A673 (cell line): ENCODE data around the gene MEGF11. TPM values are rescaled to one million over a fixed set of nuclear protein-coding genes. Genes with fewer than 3 reads are reported as not detected.

ENCODE experiments used
- BruUV-seq: library from RNA; stranded (reverse); fragments of 400-500 nt; replicated peaks from 2 replicates; lab custom pipeline; 2021; lab: Mats Ljungman, UMichigan
- CTCF ChIA-PET: fragments of 300-600 bp; sonication (Branson Sonifier 250); formaldehyde crosslinking; loops from one replicate; lab custom pipeline; 2022; ENCODE audit warnings: antibody characterized with exemption; lab: Charles Lee
- POLR2A ChIA-PET: fragments of 300-600 bp; sonication (Branson Sonifier 250); formaldehyde crosslinking; loops from one replicate; lab custom pipeline; 2022; ENCODE audit warnings: antibody characterized with exemption; ENCODE audit not compliant: low non-redundant PET; lab: Charles Lee
- DNase-seq: peaks from one replicate; pipeline ENCODE4 v3.0.0-alpha.2; 2015; ENCODE audit warnings: low spot score
- H3K27ac ChIP-seq: fragments of 200-600 bp; sonication (generic); 2 replicates; pipeline ENCODE4 v1.5.1; 2016; ENCODE audit warnings: mixed run types, low read depth, mild to moderate bottlenecking, mixed read lengths, antibody characterized with exemption, low read length; ENCODE audit not compliant: poor library complexity, severe bottlenecking
- H3K27me3 ChIP-seq: fragments of 200-600 bp; sonication (generic); replicated peaks from 2 replicates; pipeline ENCODE4 v1.6.1; 2017; ENCODE audit warnings: mixed run types, low read depth, mild to moderate bottlenecking, mixed read lengths, antibody characterized with exemption, low read length; ENCODE audit not compliant: insufficient read depth, poor library complexity
- H3K36me3 ChIP-seq: fragments of 200-600 bp; sonication (generic); 2 replicates; pipeline ENCODE4 v1.6.1; 2016; ENCODE audit warnings: mixed run types, mild to moderate bottlenecking, mixed read lengths, antibody characterized with exemption, low read length; ENCODE audit not compliant: insufficient read depth, poor library complexity, severe bottlenecking
- H3K4me1 ChIP-seq: fragments of 200-600 bp; sonication (generic); 2 replicates; pipeline ENCODE4 v1.6.1; 2017; ENCODE audit warnings: mixed run types, mild to moderate bottlenecking, mixed read lengths, antibody characterized with exemption, low read length; ENCODE audit not compliant: insufficient read depth, poor library complexity, severe bottlenecking
- H3K4me3 ChIP-seq: fragments of 200-600 bp; sonication (generic); 2 replicates; pipeline ENCODE4 v1.5.1; 2016; ENCODE audit warnings: low read depth, mixed run types, mild to moderate bottlenecking, mixed read lengths, low read length; ENCODE audit not compliant: poor library complexity, severe bottlenecking
- H3K9me3 ChIP-seq: fragments of 200-600 bp; sonication (generic); 2 replicates; pipeline ENCODE4 v1.6.1; 2016; ENCODE audit warnings: mixed run types, low read depth, mild to moderate bottlenecking, mixed read lengths, antibody characterized with exemption, low read length; ENCODE audit not compliant: poor library complexity, severe bottlenecking
- EZH2 ChIP-seq: fragments of 200-600 bp; sonication (generic); IDR thresholded peaks from 2 replicates; pipeline ENCODE4 v1.6.1; 2017; ENCODE audit warnings: borderline replicate concordance, low read depth, mild to moderate bottlenecking, mixed read lengths, antibody characterized with exemption, low read length; ENCODE audit not compliant: poor library complexity, severe bottlenecking
- intact Hi-C: fragments of 100-400 bp; cut with micrococcal nuclease; formaldehyde crosslinking; loops from one replicate; pipeline ENCODE4 v1.10.0; 2022; ENCODE audit not compliant: unreplicated experiment
- total RNA-seq: library from RNA; stranded (reverse); gene quantifications from 2 replicates; pipeline ENCODE4 v1.2.3, GENCODE V29; 2021
- TF ChIP-seq, protein P1 (sequence below): fragments of 300-800, 200-600 bp; sonication (generic); conservative IDR thresholded peaks from 2 replicates; pipeline ENCODE4 v1.5.1; 2017; ENCODE audit warnings: low read depth, mild to moderate bottlenecking, antibody characterized with exemption, low read length, moderate library complexity, mixed read lengths

MEGF11 gene
- total RNA-seq, 1 experiment from 2014 or later: 0.43 TPM

GRCh38 chr15:66178531-66178910 lies 75.0 kb downstream of the MEGF11 start:
- ChIA-PET CTCF (no interaction called here), POLR2A (no interaction called here)
- no peak for TF ChIP-seq EZH2
- TF ChIP-seq, protein P1, sequence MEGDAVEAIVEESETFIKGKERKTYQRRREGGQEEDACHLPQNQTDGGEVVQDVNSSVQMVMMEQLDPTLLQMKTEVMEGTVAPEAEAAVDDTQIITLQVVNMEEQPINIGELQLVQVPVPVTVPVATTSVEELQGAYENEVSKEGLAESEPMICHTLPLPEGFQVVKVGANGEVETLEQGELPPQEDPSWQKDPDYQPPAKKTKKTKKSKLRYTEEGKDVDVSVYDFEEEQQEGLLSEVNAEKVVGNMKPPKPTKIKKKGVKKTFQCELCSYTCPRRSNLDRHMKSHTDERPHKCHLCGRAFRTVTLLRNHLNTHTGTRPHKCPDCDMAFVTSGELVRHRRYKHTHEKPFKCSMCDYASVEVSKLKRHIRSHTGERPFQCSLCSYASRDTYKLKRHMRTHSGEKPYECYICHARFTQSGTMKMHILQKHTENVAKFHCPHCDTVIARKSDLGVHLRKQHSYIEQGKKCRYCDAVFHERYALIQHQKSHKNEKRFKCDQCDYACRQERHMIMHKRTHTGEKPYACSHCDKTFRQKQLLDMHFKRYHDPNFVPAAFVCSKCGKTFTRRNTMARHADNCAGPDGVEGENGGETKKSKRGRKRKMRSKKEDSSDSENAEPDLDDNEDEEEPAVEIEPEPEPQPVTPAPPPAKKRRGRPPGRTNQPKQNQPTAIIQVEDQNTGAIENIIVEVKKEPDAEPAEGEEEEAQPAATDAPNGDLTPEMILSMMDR: no peak
- Histone ChIP-seq H3K27me3 (peaks cover 89% of the 10 kb centered on the region), H3K4me1 (no peaks in the 10 kb centered on the region), H3K4me3 (no peak overlapping the region), H3K36me3 (no peaks in the 10 kb centered on the region), H3K27ac (no peak overlapping the region), H3K9me3 (no peaks in the 10 kb centered on the region)
- DNase-seq: no peak
- BruUV-seq: no TSS peak
- intact Hi-C loops: no loop called here

GRCh38 chr15:66172324-66172980 lies 81.1 kb downstream of the MEGF11 start:
- CTCF ChIA-PET: no interaction called here
- Histone ChIP-seq H3K4me1 (no peaks in the 10 kb centered on the region), H3K36me3 (no peaks in the 10 kb centered on the region), H3K4me3 (no peak overlapping the region), H3K27ac (no peak overlapping the region), H3K27me3 (peaks cover 41% of the 10 kb centered on the region), H3K9me3 (no peaks in the 10 kb centered on the region)
- DNase-seq: no peak
- TF ChIP-seq, protein P1: no peak
- TF ChIP-seq EZH2: no peak
- POLR2A ChIA-PET: no interaction called here
- intact Hi-C loops: no loop called here
- no TSS peak for BruUV-seq

DNA sequence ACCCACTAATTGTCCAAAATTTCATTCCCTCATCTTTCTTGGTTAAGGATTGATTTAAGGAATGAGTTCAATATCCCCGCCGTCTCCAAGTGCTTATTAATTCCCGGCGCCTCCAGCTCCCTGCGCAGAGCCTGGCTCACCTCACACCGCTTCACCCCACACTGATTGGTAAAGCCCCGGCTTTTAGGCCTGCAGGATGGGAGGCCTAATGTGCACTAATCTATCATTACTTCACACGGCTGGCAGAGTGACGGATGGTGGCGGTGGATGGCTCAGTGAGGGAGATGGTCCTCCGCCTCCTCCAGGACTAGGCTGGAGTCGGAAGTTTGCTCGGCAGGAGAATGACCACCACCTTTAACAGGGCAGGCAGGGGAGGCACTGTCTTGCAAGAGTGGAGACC lies 81.7 kb downstream of the MEGF11 start:
- Histone ChIP-seq H3K27ac (no peak overlapping the region), H3K4me1 (no peaks in the 10 kb centered on the region), H3K9me3 (no peaks in the 10 kb centered on the region), H3K4me3 (no peak overlapping the region), H3K36me3 (no peaks in the 10 kb centered on the region), H3K27me3 (peaks cover 35% of the 10 kb centered on the region)
- no TSS peak for BruUV-seq
- POLR2A ChIA-PET: no interaction called here
- no peak for TF ChIP-seq EZH2
- TF ChIP-seq, protein P1: no peak
- intact Hi-C loops: no loop called here
- no peak for DNase-seq
- CTCF ChIA-PET: interaction anchor here (0.6 kb wide), 1 partner anchor 60 kb away, joined by 5 read pairs; no protein-coding TSS in a partner anchor
